NOMO-1 treated with DMSO at 0.1 percent for 48 hours (cell line): ENCODE data around the gene DPH1.
"Not testable (repeated sequence)": the region's sequence is repeated elsewhere in the genome, so short reads cannot be mapped to it uniquely, and the experiment has no call there.

Experiments
- DNase-seq: peaks from one replicate; lab custom pipeline; 2025; ENCODE audit not compliant: unreplicated experiment; lab: John Stamatoyannopoulos, UW

DPH1 gene

GRCh38 chr17:2029911-2030778 lies at the start of gene DPH1:
DPH1 (plus strand) TSS chr17:2030153; CDS start chr17:2030170, 17 bp downstream.
- peak; percentile 94 for DNase-seq

- DNase-seq: no peak
These were observed 49.2 kb upstream of the DPH1 start for GRCh38 chr17:1980665-1981250.

- DNase-seq: not testable (repeated sequence)
These were observed 47.1 kb upstream of the DPH1 start for GRCh38 chr17:1982793-1983366.

GRCh38 chr17:1985093-1985492 lies 44.9 kb upstream of the DPH1 start:
- no peak for DNase-seq

DNA sequence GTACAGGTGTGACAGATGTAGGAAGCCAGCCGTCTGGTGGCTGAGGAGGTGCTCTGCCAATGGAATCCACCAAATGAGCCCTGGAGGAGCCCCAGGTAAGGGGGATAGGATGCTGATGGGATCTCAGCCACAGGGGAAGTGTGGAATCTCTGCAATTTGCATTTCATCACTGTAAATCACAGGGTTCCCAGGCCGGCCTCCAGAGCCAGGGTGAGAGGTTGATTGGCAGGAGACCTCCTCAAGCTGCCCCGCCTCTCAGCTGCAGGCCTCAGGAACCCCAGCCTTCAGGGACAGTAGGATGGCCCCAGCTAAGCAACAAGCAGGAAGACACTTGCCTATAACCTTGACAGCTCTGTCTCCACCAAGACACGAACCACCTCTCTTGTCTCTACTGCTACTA lies 44.3 kb upstream of the DPH1 start:
- no peak for DNase-seq

GRCh38 chr17:1986783-1987451 lies 43.0 kb upstream of the DPH1 start:
- DNase-seq: no peak

GRCh38 chr17:1989135-1989534 lies 40.8 kb upstream of the DPH1 start:
- no peak for DNase-seq

DNA sequence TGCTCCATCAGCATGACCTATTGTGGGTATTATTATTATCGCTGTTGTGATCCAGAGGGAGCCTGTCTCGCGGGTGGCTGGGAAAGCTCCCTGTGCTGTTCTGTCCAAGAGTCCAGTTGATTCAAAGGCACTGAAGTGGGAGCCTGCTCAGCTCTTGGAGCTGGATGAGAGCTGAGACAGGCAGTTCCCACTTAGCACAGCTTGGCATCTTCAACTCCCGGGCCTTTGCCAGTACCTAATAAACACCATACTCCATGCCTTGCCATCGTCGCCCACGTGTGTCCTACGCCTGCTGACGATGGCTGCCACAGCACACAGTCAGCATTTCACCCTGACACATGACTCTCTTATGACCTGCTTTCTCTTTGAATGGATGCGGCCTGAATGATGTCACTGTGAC lies 37.4 kb upstream of the DPH1 start:
- DNase-seq: no peak

- no peak for DNase-seq
These were observed 35.2 kb upstream of the DPH1 start for GRCh38 chr17:1994707-1995106.

DNA sequence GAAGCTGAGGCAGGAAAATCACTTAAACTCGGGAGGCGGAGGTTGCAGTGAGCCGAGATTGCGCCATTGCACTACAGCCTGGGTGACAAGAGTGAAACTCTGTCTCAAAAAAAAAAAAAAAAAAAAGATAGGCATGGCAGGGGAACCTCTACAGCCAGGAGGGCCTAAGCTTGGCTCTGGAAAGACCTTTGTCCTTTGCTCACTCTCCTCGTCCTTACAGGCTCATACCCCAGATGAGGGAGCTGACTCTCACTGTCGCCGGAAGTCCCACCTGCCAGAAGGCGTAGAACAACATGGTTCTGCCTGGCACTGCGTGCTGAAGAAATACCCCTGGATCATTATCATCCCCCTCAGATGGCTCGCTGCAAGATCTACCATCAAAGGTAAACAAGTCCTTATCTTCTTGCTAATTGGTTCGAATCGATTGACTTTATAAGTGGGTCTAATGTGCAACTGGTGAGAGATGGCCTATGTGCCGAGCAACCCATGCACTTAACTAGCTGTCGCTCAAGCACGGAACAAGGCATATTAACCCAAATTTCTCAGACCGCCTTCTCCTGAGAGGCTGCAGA lies 34.5 kb upstream of the DPH1 start:
- no peak for DNase-seq

- no peak for DNase-seq
These were observed 33.8 kb upstream of the DPH1 start for GRCh38 chr17:1995907-1996799.

DNA sequence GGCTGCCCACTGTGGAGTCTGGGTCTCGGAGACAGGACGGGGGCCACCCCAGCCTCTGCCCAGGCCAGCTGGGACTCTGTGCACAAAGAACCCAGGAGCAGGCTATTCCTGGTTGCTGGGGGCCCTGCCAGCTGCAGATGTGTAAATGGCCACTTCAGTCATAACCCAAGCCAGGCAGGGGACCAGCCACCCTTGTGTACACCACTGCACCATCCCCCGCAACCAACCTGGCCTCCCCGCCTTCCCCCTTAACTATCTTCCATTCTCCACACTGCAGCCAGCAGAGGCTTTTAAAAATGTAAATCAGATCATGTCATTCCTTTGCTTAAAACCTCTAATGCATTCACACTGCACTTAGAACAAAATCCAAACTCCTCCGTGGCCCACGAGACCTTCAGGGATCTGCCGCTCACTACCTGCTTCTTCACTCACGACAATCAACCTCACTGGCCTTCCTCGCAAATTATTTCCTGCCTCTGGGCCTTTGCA lies 33.1 kb upstream of the DPH1 start:
- no peak for DNase-seq

- no peak for DNase-seq
These were observed 32.5 kb upstream of the DPH1 start for GRCh38 chr17:1997289-1997926.

DNA sequence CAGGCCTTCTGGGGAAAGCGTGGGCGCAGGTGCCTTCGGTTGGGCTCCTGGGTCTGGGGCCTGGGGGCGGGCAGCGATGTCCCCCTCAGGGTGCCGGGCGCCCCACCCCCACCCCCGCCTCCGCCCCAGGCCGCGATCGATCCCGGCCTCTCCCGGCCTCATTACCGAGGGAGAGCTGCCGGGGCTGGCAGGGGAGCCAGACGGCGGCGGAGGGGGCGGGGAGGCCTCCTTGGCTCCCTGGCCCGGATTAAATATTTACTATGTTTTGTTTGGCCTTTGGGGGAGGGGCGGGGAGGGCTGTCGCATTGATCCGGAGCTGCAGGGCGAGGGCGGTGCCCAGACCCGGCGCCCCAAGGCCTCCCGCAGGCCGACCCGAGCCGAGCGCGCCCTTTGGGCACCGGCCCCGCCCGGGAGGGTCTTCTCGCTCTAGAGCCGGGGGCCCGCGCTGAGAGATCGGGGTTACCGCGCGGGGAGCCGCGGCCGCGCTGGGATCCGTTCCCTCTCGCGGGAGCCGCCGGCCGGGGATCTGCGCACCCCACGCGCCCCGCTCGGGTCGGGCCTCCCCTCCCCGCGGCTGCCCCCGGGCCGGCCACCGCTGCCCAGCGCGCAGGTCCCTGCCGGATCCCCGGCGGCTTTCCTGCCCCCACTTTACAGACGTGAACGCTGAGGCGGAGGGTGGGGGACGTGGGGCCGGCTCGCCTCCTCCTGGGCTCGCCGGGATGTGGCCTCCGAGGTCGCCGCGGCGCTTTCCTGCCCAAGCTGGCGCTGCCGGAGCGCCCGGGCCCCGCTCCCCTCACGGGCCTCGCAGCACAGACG lies 31.8 kb upstream of the DPH1 start:
- no peak for DNase-seq

GRCh38 chr17:1999557-2000251 lies 30.2 kb upstream of the DPH1 start:
- DNase-seq: no peak

DNA sequence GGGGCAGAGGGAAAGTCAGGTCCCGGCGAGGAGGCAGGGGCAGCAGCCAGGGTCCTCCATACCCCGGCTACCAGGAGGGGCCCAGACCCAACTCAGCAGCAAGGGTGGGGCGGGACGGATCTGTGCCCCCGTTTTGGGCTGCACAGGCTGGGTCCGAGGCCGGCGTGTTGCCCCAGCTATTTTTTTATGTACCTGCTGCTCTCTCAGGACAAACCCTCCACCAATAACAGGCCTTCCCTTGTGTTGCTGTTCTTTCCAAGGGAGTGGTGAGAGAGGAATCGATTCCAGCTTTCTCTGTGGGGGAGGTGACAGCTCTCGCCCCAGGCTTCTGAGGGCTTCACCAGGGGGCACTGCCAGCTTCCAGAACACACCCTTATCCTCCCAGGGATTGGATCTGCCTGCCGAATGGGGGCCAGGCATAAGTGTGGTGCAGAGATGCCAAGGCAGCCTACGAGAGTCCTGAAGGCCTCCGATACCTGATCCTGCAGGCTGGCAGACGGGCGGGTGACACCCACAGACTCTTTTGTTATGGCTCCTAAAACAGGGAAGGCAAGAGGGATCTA lies 27.1 kb upstream of the DPH1 start:
- DNase-seq: no peak

DNA sequence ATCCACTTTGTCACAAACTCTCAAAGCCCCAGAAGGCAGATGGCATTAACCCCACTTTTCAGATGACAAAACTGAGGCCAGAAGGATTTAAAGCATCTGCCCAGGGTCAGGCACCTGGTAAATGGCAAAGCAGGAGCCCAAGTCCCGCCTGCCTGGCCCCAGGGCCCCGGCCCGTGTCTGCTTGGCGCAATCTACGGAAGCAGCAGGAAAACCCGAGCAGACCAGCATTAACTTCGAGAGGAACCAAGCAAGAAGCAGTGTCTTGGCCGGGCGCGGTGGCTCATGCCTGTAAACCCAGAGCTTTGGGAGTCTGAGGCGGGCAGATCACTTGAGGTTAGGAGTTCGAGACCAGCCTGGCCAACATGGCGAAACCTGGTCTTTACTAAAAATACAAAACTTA lies 26.4 kb upstream of the DPH1 start:
- no peak for DNase-seq

DNA sequence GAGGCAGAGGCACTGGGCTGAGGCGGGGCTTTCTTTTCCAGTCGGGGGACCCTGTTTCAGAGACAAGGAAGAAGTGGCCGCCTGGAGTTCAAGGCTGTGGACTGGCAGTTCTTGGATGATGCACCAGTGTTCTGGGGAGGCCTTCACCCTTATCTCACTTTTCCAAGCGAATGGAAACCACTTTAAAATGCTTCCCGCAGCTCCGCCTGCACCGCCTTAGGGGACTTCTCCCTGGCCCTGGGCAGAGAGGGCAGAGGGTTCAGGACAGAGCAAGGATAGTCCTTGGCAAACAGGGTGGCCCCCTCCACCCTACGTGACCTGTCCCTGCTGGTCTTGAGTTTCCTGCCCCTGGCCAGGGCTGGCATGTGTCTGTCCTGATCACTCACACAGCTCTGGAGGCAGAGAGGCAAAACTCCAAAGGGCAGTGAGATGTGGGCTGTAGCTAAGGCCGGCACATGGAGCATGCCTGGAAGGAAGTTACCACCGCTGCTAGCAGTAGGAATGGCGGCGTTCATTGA lies 25.5 kb upstream of the DPH1 start:
- DNase-seq: no peak
